Activated CD4-positive, alpha-beta T cell treated with anti-CD3 and anti-CD28 coated beads for 4 hours (primary cell): ENCODE results near the gene FSTL4.
A peak's percentile ranks its signal among the peaks of the same experiment; 100 is the strongest.

Source experiments
- DNase-seq, 2 donors: peaks; one replicate each; pipeline ENCODE4 v3.0.0-alpha.2; 2020

FSTL4 gene

GRCh38 chr5:133610489-133611356, 1.6 kb downstream of the FSTL4 start:
- no peak for DNase-seq

- DNase-seq: no peak
These were observed 4.9 kb downstream of the FSTL4 start for GRCh38 chr5:133607451-133607850.

- no peak for DNase-seq
These were observed 5.5 kb downstream of the FSTL4 start for GRCh38 chr5:133606835-133607234.

- no peak for DNase-seq
These were observed 7.0 kb downstream of the FSTL4 start for GRCh38 chr5:133605323-133605722.

DNA sequence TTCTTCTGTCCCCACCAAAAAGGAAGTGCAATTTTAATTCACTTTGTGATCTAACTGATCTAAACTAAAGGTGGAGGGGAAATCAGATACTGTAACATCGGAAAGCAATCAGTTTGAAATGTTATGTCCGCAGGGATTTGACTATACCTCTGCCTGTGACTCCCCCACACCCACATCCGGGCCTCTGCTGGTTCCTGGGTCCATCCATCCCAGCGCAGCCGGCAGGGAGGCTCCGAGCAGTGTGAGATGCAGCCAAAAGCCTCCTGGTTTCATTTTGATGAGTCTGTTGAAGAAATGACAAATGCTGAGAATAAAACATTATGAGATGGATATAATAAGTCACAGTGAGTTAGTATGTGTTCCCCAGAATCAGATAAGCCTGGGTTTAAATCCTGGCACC, 8.6 kb downstream of the FSTL4 start:
- DNase-seq: no peak

DNA sequence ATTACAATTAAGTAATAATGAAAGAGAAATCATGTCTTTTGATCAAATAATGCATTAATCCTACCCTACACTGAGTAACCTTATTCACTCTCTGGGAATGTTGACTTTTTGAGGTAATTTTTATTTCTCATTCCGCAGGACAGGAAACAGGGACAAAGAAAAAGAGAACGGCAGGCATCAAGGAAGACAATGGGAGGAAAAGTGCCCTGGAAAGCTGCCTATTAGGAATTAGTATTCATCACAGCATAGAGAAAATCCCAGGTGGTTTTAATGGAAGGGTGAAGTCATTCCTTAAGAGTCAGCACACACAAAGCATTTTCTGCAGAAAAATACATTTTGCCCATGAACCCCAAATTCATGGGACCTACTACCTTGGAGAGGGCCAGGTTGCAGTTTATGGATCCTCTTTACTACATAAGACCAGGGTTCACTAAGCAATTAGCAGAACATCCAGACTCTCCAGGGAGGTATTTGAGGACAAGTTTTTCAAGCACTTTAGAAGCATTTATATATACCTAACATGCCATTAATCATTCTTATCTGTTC, 9.4 kb downstream of the FSTL4 start:
- DNase-seq: no peak

GRCh38 chr5:133599600-133599999, 12.7 kb downstream of the FSTL4 start:
- no peak for DNase-seq

- DNase-seq: no peak
These were observed 13.3 kb downstream of the FSTL4 start for GRCh38 chr5:133599044-133599443.

- no peak for DNase-seq
These were observed 16.3 kb downstream of the FSTL4 start for GRCh38 chr5:133596049-133596448.

DNA sequence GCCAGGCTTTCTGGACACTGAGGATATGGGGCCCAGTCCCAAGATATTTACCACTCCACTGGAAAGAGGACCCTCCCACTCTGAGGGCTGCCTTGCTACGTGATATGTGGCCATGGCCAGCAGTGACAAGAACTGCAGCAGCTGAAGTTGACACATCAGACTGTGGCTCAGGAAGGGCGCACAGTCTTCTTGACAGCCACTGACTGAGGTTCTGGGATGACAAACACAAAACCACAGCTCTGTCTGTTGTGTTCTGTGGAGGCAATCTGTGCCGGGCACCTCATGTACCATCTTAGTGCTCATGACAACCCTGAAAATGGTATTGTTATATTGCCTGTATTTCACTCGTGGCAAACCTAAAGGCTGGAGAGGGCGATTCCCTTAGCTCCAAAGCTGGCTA, 16.9 kb downstream of the FSTL4 start:
- no peak for DNase-seq

DNA sequence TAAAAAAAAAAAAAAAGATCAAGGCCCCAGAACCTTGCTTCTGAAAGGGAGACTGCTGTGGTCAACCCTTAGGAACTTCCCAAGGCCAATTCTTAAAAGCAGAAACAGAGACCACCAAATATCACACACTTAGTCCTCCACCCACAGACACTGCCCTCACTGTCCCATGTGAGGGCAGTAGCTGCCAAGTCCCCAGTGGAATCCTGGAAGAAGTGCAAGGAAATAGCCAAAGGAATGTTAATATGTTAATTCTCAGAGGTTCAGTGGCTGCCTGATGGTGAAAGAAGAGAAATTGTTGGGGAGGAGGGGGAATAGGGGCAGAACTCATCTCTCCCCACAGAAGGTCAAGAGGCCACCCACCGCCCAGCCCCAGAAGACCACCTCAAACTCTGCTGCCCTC, 23.1 kb downstream of the FSTL4 start:
- no peak for DNase-seq

- DNase-seq: no peak
These were observed 29.4 kb downstream of the FSTL4 start for GRCh38 chr5:133582971-133583370.

- no peak for DNase-seq
These were observed 30.4 kb downstream of the FSTL4 start for GRCh38 chr5:133581918-133582317.

GRCh38 chr5:133581348-133581747, 31.0 kb downstream of the FSTL4 start:
- no peak for DNase-seq

GRCh38 chr5:133580618-133581017, 31.7 kb downstream of the FSTL4 start:
- no peak for DNase-seq

- DNase-seq: no peak
These were observed 32.6 kb downstream of the FSTL4 start for GRCh38 chr5:133579766-133580165.

GRCh38 chr5:133569347-133569746, 43.0 kb downstream of the FSTL4 start:
- DNase-seq: no peak

- DNase-seq: no peak
These were observed 46.3 kb downstream of the FSTL4 start for GRCh38 chr5:133565993-133566392.

DNA sequence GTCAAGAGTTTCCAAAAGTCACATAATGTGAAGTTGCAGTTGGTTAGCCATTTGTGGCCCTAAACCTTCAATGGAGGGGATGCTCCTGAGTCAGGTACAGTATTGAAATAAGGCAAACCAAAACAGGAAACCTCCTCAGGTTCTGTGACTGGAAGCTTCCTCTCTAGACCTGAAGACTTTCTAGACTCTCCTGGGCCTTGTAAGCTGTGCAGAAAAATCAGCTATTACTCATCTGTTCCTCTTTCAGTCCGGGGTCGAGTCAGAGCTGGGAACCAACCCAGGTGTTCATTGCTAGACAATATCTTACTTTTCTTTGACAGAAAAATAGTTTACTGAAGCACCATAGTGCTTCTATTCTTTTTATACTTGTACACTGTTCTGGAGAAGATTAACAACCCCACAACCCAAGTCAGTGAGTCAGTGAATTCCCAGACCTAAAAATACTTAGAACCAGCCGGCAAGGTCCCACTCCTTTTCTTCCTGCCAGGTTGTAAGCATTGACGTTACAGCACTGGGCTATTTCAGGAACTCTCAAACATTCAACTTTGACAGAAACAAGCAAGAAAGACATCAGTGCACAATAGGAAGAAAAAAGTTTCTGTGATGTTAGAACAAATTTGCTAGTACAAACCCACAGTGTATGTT, 47.3 kb downstream of the FSTL4 start:
- DNase-seq: no peak

DNA sequence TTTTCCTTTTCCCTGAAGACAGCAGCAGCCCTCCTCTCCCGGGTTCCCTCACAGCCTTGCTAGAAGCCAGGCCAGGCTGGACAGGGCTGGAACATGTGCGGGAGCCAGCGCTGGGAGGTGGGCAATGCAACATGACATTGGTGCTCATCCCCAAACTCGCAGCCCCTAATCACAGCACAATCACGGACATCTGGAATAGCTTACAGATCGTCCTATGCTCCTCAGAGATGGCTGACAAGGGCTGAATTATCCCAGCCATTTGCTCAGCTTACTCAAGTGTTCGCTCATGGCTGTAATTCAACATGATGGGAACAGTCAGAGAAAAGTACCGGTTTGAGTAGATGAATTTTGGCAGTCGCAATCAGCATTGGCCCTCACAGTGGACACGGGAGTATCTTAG, 49.8 kb downstream of the FSTL4 start:
- no peak for DNase-seq

DNA sequence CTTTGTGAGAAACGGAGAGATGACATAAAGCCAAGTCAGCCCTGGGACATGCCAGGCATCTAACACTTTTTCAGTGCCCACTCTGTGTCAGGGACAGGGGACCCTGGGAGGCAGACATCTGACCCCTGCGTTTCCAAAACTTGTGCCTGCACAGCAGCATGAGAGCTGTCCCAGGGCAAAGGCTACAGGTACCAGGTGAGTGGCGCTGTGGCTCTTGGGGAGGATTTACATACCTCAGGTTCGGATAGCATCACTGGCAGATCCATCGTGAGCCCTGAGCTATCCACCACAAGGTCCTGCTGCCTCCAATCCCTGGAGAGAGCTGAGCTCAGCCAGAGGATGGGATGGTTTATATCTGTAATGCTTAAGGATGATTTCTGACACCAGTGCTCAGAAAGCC, 52.4 kb downstream of the FSTL4 start:
- DNase-seq: no peak

DNA sequence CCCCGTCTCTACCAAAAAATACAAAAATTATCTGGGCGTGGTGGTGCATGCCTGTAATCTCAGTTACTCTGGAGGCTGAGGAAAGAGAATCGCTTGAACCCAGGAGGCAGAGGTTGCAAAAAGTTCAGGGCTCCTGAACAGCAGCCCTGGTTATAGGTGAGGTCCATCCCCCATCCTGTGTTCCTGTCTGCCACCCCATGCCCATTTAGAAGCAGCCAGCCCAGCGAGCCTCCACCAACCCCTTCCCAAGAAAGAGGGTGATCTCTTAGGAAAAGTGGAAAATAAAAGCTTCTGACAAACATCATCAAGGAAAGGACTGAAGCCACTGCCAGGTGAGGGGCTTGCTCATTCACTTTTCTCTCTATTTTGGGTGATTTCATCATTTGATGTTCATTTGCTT, 55.8 kb downstream of the FSTL4 start:
- no peak for DNase-seq

- DNase-seq: no peak
These were observed 58.1 kb downstream of the FSTL4 start for GRCh38 chr5:133554279-133554678.

DNA sequence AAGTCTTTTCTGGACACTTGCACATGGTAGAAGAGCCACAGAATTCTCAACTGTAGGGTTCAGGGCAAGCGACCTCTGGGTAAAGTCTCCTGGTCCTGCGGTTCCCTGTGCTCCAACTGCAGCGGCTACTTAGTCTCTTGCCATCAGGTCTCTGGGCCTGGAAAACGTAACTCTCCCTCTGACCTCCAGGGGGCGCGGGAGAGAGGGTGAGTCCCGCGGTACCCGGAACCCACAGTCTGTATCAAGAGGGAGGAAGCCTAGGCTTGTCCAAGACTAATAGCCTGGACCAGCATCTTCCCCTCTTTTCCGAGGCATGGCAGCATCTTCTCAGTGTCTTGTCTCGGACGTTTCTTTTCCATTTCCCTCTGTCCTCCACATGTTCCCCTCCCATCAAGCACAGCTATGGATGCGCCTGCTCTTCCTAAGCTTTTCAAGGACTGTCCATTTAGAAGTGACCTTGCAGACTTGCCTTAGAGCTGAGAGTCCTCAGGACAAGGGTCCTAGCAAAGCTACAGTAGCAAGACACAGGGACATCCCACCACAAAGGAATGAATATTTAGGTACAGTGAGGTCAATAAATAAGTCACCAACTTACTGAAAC, 59.3 kb downstream of the FSTL4 start:
- peak; percentile 17 to 37 for DNase-seq
